GM23338 (cell line): ENCODE data around the gene LRCH3. TPM values are rescaled to one million over a fixed set of nuclear protein-coding genes. Genes with fewer than 3 reads are reported as not detected.

Source experiments
- ATAC-seq: fragments of 200-7000 bp; cut with Tn5 transposase; 3 replicates; pipeline ENCODE4 v1.9.1; 2020
- DNase-seq: peaks from one replicate; pipeline ENCODE4 v3.0.0-alpha.2; 2015; ENCODE audit warnings: low spot score
- H2AFZ ChIP-seq: fragments of 200-600 bp; sonication (generic); 2 replicates; pipeline ENCODE4 v1.8.0; 2016; ENCODE audit warnings: antibody characterized with exemption, mild to moderate bottlenecking, moderate library complexity
- H3F3A ChIP-seq: fragments of 200-600 bp; sonication (generic); replicated peaks from 2 replicates; pipeline ENCODE4 v1.8.0; 2017; ENCODE audit warnings: antibody characterized with exemption, mixed run types, low read depth
- H3K27ac ChIP-seq: fragments of 200-600 bp; sonication (generic); 2 replicates; pipeline ENCODE4 v1.6.1; 2016; ENCODE audit warnings: low read depth
- H3K27me3 ChIP-seq: fragments of 200-600 bp; sonication (generic); 2 replicates; pipeline ENCODE4 v1.8.0; 2016; ENCODE audit warnings: mild to moderate bottlenecking, mixed run types, moderate library complexity; ENCODE audit not compliant: insufficient read depth
- H3K36me3 ChIP-seq: fragments of 200-600 bp; sonication (generic); 2 replicates; pipeline ENCODE4 v1.8.0; 2016; ENCODE audit warnings: mild to moderate bottlenecking; ENCODE audit not compliant: insufficient read depth
- H3K4me1 ChIP-seq: fragments of 200-600 bp; sonication (generic); 2 replicates; pipeline ENCODE4 v1.8.0; 2016; ENCODE audit warnings: mild to moderate bottlenecking, moderate library complexity; ENCODE audit not compliant: insufficient read depth
- H3K4me2 ChIP-seq: fragments of 200-600 bp; sonication (generic); 2 replicates; pipeline ENCODE4 v1.7.1; 2017; ENCODE audit warnings: mixed run types
- H3K4me3 ChIP-seq: fragments of 200-600 bp; sonication (generic); 2 replicates; pipeline ENCODE4 v1.6.1; 2016; ENCODE audit warnings: mixed run types
- H3K79me2 ChIP-seq: fragments of 200-600 bp; sonication (generic); replicated peaks from 2 replicates; pipeline ENCODE4 v1.8.0; 2017; ENCODE audit warnings: mild to moderate bottlenecking; ENCODE audit not compliant: insufficient read depth
- H3K9me2 ChIP-seq: fragments of 200-600 bp; sonication (generic); 2 replicates; pipeline ENCODE4 v1.8.0; 2017; ENCODE audit not compliant: insufficient read depth
- H4K20me1 ChIP-seq: fragments of 200-600 bp; sonication (generic); replicated peaks from 2 replicates; pipeline ENCODE4 v1.8.0; 2017; ENCODE audit warnings: mild to moderate bottlenecking; ENCODE audit not compliant: insufficient read depth
- H3K27ac Mint-ChIP-seq: 2 replicates; pipeline ENCODE4 v1.8.0; 2020; ENCODE audit warnings: inconsistent platforms, mild to moderate bottlenecking, moderate library complexity, mixed read lengths
- H3K27me3 Mint-ChIP-seq: 3 replicates; pipeline ENCODE4 v1.8.0; 2022; ENCODE audit warnings: low read depth, mild to moderate bottlenecking, moderate library complexity, mixed read lengths, inconsistent platforms; ENCODE audit not compliant: insufficient read depth, poor library complexity
- H3K36me3 Mint-ChIP-seq: 3 replicates; pipeline ENCODE4 v1.8.0; 2021; ENCODE audit warnings: low read depth, mild to moderate bottlenecking, inconsistent platforms, moderate library complexity, mixed read lengths
- H3K4me1 Mint-ChIP-seq: 3 replicates; pipeline ENCODE4 v1.8.0; 2020; ENCODE audit warnings: mild to moderate bottlenecking, inconsistent platforms, mixed read lengths
- H3K4me3 Mint-ChIP-seq: 3 replicates; pipeline ENCODE4 v1.8.0; 2021; ENCODE audit warnings: moderate library complexity, mild to moderate bottlenecking, inconsistent platforms, mixed read lengths
- H3K9me3 Mint-ChIP-seq: 3 replicates; pipeline ENCODE4 v1.8.0; 2020; ENCODE audit warnings: moderate library complexity, mild to moderate bottlenecking, inconsistent platforms, mixed read lengths
- CREB1 ChIP-seq: fragments of 250-450 bp; sonication (Bioruptor Pico); IDR thresholded peaks from 2 replicates; pipeline ENCODE4 v1.5.0; 2020; ENCODE audit warnings: low read depth, mild to moderate bottlenecking, moderate library complexity
- ETS1 ChIP-seq: IDR thresholded peaks from 2 replicates; pipeline ENCODE4 v1.6.1; 2016; ENCODE audit warnings: antibody characterized with exemption
- EZH2 ChIP-seq: fragments of 200-600 bp; sonication (generic); IDR thresholded peaks from one replicate; pipeline ENCODE4 v1.8.0; 2017; ENCODE audit warnings: antibody characterized with exemption, mild to moderate bottlenecking, low read depth; ENCODE audit not compliant: unreplicated experiment
- EZH2phosphoT487 ChIP-seq: fragments of 200-600 bp; sonication (generic); IDR thresholded peaks from one replicate; pipeline ENCODE4 v1.8.1; 2018; ENCODE audit warnings: antibody characterized with exemption; ENCODE audit not compliant: unreplicated experiment
- JUNB ChIP-seq: IDR thresholded peaks from one replicate; pipeline ENCODE4 v1.6.1; 2016; ENCODE audit warnings: antibody characterized with exemption; ENCODE audit not compliant: unreplicated experiment
- POLR2AphosphoS5 ChIP-seq: IDR thresholded peaks from 2 replicates; pipeline ENCODE4 v1.6.1; 2016; ENCODE audit warnings: antibody characterized with exemption, low read depth
- STAT1 ChIP-seq: IDR thresholded peaks from one replicate; pipeline ENCODE4 v1.6.1; 2016; ENCODE audit warnings: antibody characterized with exemption; ENCODE audit not compliant: unreplicated experiment
- ZNF114 ChIP-seq: fragments of 250-450 bp; sonication (Bioruptor Pico); IDR thresholded peaks from 2 replicates; pipeline ENCODE4 v1.5.0; 2020; ENCODE audit warnings: mild to moderate bottlenecking, moderate library complexity
- ZNF331 ChIP-seq: fragments of 250-450 bp; sonication (Bioruptor Pico); IDR thresholded peaks from 2 replicates; pipeline ENCODE4 v1.5.0; 2020; ENCODE audit warnings: low read depth, mild to moderate bottlenecking, moderate library complexity
- polyA plus RNA-seq: library from polyadenylated mRNA; unstranded; fragments of >200 nt; fragmentation: Nextera tagmentation; extraction: Ambion mirVana; gene quantifications from 2 replicates; pipeline ENCODE4 v1.2.1, GENCODE V29; 2016
- total RNA-seq: library from RNA; depleted of rRNA; stranded (reverse); fragments of >200 nt; shearing (Covaris generic); gene quantifications from 2 replicates; pipeline ENCODE4 v1.2.3, GENCODE V29; 2014
- TF ChIP-seq, protein P1 (sequence below): fragments of 250-450 bp; sonication (Bioruptor Pico); IDR thresholded peaks from 2 replicates; pipeline ENCODE4 v1.5.0; 2020; ENCODE audit warnings: mild to moderate bottlenecking, moderate library complexity
- TF ChIP-seq, protein P2 (sequence below), 2 experiments: fragments of 200-600 bp in 1 of 2; sonication (generic) in 1 of 2; conservative IDR thresholded peaks; 2 replicates each; pipeline versions ENCODE4 v1.5.1 to v1.6.1; 2016 to 2017; ENCODE audit warnings: antibody characterized with exemption in 2 of 2, low read depth in 2 of 2, mild to moderate bottlenecking in 2 of 2, moderate library complexity in 1 of 2
- TF ChIP-seq, protein P3 (sequence below): IDR thresholded peaks from one replicate; pipeline ENCODE4 v1.6.1; 2018; ENCODE audit warnings: antibody characterized with exemption; ENCODE audit not compliant: unreplicated experiment

The LRCH3 gene
- total and polyA plus RNA-seq, 2 experiments from 2014 or later = 22.9 to 60.0 TPM

- TF ChIP-seq, protein P1, sequence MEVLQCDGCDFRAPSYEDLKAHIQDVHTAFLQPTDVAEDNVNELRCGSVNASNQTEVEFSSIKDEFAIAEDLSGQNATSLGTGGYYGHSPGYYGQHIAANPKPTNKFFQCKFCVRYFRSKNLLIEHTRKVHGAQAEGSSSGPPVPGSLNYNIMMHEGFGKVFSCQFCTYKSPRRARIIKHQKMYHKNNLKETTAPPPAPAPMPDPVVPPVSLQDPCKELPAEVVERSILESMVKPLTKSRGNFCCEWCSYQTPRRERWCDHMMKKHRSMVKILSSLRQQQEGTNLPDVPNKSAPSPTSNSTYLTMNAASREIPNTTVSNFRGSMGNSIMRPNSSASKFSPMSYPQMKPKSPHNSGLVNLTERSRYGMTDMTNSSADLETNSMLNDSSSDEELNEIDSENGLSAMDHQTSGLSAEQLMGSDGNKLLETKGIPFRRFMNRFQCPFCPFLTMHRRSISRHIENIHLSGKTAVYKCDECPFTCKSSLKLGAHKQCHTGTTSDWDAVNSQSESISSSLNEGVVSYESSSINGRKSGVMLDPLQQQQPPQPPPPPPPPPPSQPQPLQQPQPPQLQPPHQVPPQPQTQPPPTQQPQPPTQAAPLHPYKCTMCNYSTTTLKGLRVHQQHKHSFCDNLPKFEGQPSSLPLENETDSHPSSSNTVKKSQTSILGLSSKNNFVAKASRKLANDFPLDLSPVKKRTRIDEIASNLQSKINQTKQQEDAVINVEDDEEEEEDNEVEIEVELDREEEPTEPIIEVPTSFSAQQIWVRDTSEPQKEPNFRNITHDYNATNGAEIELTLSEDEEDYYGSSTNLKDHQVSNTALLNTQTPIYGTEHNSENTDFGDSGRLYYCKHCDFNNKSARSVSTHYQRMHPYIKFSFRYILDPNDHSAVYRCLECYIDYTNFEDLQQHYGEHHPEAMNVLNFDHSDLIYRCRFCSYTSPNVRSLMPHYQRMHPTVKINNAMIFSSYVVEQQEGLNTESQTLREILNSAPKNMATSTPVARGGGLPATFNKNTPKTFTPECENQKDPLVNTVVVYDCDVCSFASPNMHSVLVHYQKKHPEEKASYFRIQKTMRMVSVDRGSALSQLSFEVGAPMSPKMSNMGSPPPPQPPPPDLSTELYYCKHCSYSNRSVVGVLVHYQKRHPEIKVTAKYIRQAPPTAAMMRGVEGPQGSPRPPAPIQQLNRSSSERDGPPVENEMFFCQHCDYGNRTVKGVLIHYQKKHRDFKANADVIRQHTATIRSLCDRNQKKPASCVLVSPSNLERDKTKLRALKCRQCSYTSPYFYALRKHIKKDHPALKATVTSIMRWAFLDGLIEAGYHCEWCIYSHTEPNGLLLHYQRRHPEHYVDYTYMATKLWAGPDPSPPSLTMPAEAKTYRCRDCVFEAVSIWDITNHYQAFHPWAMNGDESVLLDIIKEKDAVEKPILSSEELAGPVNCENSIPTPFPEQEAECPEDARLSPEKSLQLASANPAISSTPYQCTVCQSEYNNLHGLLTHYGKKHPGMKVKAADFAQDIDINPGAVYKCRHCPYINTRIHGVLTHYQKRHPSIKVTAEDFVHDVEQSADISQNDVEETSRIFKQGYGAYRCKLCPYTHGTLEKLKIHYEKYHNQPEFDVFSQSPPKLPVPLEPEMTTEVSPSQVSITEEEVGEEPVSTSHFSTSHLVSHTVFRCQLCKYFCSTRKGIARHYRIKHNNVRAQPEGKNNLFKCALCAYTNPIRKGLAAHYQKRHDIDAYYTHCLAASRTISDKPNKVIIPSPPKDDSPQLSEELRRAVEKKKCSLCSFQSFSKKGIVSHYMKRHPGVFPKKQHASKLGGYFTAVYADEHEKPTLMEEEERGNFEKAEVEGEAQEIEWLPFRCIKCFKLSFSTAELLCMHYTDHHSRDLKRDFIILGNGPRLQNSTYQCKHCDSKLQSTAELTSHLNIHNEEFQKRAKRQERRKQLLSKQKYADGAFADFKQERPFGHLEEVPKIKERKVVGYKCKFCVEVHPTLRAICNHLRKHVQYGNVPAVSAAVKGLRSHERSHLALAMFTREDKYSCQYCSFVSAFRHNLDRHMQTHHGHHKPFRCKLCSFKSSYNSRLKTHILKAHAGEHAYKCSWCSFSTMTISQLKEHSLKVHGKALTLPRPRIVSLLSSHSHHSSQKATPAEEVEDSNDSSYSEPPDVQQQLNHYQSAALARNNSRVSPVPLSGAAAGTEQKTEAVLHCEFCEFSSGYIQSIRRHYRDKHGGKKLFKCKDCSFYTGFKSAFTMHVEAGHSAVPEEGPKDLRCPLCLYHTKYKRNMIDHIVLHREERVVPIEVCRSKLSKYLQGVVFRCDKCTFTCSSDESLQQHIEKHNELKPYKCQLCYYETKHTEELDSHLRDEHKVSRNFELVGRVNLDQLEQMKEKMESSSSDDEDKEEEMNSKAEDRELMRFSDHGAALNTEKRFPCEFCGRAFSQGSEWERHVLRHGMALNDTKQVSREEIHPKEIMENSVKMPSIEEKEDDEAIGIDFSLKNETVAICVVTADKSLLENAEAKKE (CRISPR knock-in tag) = no peak
- TF ChIP-seq ETS1 = no peak
- TF ChIP-seq ZNF331 = no peak
- no peak for TF ChIP-seq CREB1 (CRISPR knock-in tag)
Observed at GRCh38 chr3:197742787-197743186, 48.3 kb upstream of the LRCH3 start (continued).

GRCh38 chr3:197746209-197746608 is 44.8 kb upstream of the LRCH3 start:
- H3K9me2 ChIP-seq = no peaks in the 10 kb centered on the region
- H3K36me3 Mint-ChIP-seq = no peaks in the 10 kb centered on the region; the same call in 2 of the 3 replicates
- H3K4me2 ChIP-seq = no peak overlapping the region
- no peaks in the 10 kb centered on the region for H3K36me3 ChIP-seq
- H3K4me3 ChIP-seq = no peak overlapping the region
- H3F3A ChIP-seq = peaks cover 10% of the 10 kb centered on the region; the same call in 1 of the 2 replicates
- no peak overlapping the region for H3K27ac Mint-ChIP-seq
- DNase-seq (no peak), ATAC-seq (no peak)
- H3K4me3 Mint-ChIP-seq = no peak overlapping the region
- H2AFZ ChIP-seq = no peak overlapping the region
- no peak overlapping the region for H3K27ac ChIP-seq
- no peaks in the 10 kb centered on the region for H3K9me3 Mint-ChIP-seq
- peaks cover 16% of the 10 kb centered on the region for H3K4me1 Mint-ChIP-seq
- H3K27me3 ChIP-seq = peaks cover 35% of the 10 kb centered on the region
- H3K4me1 ChIP-seq = peaks cover 22% of the 10 kb centered on the region
- H3K27me3 Mint-ChIP-seq = peaks cover 19% of the 10 kb centered on the region
- no peaks in the 10 kb centered on the region for H4K20me1 ChIP-seq
- H3K79me2 ChIP-seq = no peaks in the 10 kb centered on the region
- TF ChIP-seq STAT1 (no peak), EZH2phosphoT487 (no peak), ZNF331 (no peak), EZH2 (no peak), ETS1 (no peak), JUNB (no peak), ZNF114 (CRISPR knock-in tag) (no peak), POLR2AphosphoS5 (no peak)
- TF ChIP-seq, protein P2, sequence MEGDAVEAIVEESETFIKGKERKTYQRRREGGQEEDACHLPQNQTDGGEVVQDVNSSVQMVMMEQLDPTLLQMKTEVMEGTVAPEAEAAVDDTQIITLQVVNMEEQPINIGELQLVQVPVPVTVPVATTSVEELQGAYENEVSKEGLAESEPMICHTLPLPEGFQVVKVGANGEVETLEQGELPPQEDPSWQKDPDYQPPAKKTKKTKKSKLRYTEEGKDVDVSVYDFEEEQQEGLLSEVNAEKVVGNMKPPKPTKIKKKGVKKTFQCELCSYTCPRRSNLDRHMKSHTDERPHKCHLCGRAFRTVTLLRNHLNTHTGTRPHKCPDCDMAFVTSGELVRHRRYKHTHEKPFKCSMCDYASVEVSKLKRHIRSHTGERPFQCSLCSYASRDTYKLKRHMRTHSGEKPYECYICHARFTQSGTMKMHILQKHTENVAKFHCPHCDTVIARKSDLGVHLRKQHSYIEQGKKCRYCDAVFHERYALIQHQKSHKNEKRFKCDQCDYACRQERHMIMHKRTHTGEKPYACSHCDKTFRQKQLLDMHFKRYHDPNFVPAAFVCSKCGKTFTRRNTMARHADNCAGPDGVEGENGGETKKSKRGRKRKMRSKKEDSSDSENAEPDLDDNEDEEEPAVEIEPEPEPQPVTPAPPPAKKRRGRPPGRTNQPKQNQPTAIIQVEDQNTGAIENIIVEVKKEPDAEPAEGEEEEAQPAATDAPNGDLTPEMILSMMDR (conservative IDR thresholded peaks at IDR 0.05; ENCODE audit: low read depth in 2 of 2) = no peak
- TF ChIP-seq, protein P3, sequence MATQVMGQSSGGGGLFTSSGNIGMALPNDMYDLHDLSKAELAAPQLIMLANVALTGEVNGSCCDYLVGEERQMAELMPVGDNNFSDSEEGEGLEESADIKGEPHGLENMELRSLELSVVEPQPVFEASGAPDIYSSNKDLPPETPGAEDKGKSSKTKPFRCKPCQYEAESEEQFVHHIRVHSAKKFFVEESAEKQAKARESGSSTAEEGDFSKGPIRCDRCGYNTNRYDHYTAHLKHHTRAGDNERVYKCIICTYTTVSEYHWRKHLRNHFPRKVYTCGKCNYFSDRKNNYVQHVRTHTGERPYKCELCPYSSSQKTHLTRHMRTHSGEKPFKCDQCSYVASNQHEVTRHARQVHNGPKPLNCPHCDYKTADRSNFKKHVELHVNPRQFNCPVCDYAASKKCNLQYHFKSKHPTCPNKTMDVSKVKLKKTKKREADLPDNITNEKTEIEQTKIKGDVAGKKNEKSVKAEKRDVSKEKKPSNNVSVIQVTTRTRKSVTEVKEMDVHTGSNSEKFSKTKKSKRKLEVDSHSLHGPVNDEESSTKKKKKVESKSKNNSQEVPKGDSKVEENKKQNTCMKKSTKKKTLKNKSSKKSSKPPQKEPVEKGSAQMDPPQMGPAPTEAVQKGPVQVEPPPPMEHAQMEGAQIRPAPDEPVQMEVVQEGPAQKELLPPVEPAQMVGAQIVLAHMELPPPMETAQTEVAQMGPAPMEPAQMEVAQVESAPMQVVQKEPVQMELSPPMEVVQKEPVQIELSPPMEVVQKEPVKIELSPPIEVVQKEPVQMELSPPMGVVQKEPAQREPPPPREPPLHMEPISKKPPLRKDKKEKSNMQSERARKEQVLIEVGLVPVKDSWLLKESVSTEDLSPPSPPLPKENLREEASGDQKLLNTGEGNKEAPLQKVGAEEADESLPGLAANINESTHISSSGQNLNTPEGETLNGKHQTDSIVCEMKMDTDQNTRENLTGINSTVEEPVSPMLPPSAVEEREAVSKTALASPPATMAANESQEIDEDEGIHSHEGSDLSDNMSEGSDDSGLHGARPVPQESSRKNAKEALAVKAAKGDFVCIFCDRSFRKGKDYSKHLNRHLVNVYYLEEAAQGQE = no peak
